HG03575 (cell line): ENCODE results near the gene EML4.
"Not testable (repeated sequence)": the region's sequence is repeated elsewhere in the genome, so short reads cannot be mapped to it uniquely, and the experiment has no call there.

Experiments used
- ATAC-seq: cut with Tn5 transposase; IDR thresholded peaks from one replicate; pipeline ENCODE4 v1.9.1; 2021; ENCODE audit not compliant: unreplicated experiment, insufficient number of reproducible peaks, low FRiP score; ENCODE audit errors: extremely low read depth

Gene EML4

DNA sequence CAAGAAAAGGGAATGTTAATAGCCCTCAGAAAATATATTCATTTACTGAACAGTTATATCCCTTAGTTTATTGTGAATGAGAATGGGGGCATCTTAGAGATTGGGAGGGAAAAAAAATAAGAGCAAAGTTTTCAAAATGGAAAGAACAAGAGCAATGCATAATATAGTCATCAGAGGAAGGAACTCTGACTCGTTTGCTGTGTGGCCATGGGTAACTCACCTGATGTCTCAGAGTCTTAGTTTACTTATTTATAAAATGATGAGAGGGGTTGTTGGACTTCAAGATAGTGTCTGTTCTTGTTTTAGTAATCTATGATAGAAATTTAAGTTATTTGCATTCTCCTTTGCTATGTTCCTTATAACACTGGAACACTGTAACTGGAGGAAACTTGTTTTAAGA lies 70.7 kb downstream of the EML4 start:
- ATAC-seq, result no peak

DNA sequence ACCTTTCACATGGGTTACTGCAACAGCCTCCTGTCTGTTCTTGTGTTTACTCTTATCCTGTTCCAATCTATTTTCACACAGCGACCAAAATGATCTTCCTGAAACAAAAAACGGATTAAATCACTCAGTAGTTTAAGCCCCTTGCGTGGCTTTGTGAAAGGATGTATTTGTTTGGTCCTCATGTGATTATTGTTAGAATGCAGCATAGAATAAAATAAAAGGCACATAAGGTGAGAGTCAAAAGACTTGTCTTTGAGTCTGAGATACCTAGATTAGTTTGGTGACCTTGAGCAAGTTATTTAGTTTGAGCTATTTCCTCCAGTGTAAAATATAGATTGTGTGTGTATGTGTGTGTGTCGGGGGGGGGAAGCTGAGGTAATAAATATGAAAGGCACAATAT lies 72.4 kb downstream of the EML4 start:
- ATAC-seq, result no peak

DNA sequence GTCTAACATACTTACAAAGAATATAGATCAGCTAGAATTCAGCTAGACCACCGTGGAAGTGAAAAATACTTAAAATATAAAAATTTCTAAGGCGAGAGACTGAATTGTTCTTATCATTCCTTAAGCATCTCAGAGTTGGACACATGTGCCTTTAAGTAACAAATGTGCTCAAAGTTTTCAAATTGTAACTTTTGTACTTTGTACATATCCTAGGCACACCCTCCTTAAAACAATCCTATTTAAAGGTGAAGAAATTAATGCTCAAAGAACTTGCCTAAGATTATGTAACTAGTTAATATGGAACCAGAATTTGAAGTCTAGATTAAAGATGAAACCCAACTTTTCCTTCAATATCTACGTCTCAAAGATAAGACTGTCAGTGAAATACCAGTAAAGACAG lies 74.1 kb downstream of the EML4 start:
- ATAC-seq, result no peak

DNA sequence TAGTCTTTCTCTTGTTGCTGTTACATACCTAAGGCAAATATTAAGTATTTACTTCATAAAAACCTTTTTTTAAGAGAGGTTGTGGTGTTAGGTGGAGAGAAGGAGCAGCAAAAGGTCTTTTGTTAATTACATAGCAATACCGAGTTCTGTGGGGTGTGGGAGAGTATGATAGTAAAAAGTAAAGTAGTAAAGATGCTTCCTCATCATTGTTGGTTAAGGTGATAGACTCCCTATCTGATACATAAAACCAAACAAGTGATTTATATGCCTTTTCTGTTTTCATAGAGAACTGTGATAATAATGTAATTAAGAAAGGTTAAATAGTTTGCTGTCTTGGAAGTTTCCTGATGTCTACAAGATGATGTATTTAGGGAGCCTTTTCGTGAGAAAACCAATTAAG lies 75.4 kb downstream of the EML4 start:
- no peak for ATAC-seq

DNA sequence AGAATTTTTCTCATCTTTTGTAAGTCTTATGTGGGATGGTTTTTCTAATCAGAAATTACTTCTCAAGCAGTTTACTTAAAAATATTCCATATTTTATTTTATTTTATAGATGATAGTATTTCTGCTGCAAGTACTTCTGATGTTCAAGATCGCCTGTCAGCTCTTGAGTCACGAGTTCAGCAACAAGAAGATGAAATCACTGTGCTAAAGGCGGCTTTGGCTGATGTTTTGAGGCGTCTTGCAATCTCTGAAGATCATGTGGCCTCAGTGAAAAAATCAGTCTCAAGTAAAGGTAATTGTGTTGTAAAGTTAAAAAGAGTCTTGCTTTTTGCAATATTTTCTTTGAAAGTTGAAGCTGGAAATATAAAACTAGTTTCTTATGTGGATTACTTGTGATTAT lies 76.2 kb downstream of the EML4 start:
- no peak for ATAC-seq

DNA sequence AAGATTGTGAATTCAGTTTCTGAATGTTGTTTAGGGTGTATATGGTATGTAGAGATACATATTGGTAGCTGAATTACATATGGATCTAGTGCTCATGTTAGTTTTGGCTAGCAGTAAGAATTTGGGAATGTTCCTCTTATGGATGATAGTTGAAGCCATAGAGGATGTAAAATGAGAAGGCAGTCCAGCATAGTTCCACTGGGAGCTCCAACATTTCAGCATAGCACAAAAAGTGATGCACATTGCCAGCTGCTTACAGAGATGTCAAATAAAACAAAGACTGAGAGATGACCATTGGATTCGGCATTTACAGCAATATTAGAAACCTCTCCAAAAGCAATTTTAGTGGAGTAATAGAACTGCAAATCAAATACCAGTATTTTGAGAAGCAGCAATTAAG lies 77.4 kb downstream of the EML4 start:
- ATAC-seq, result no peak

DNA sequence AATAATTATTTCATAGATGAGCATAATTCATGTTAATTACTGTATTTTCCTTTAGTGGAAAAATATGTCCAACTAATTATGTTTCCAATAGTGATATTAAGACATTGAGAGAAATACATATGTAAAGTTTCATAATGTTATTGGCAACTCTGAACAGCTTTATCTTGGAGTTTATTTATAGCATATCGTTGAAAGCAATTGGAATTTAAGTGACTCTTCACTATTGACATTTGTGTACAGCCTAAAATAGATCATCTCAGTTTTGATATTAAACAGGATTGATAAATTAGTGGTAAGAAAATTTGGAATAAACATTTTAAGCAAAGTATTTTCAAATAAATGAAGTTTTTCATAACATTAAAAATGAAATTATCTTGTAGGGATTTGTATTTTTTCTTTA lies 79.7 kb downstream of the EML4 start:
- no peak for ATAC-seq

DNA sequence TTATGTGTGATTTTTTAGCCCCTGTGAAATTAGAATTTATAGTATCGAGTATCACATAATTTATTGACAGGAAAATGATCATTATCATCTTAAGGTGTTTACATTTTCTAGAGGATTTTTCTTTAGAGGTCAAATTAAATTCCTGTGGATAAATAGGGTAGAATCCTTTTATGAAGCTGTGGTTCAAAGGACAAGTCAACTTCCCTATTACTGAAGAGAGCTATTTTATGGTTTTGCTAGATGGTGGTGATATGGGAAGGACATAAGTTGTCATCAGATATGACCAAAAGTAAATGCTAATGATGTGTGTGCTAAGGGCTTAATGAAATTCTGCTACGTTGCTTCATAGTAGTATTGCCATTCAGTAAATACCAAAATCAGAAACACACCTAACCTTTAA lies 80.1 kb downstream of the EML4 start:
- ATAC-seq, result no peak

DNA sequence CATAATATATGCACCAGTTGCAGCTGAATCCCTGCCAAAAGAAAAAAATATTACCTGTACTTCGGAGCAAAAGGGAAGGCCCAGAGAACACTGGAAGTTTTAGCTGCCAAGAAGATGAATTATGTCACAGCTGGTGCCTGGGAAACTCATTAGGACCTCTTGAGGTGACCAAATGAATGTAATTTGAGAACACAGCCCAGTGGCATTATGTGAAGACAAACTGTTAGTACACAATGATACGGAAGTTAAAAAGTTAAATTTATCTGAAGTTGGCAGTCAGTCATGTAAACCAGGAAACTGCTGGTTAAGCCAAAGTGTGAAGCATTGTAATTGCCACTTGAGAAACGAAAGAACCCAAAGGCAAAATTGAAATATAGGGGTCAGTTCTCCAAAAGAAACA lies 80.7 kb downstream of the EML4 start:
- ATAC-seq, result no peak

DNA sequence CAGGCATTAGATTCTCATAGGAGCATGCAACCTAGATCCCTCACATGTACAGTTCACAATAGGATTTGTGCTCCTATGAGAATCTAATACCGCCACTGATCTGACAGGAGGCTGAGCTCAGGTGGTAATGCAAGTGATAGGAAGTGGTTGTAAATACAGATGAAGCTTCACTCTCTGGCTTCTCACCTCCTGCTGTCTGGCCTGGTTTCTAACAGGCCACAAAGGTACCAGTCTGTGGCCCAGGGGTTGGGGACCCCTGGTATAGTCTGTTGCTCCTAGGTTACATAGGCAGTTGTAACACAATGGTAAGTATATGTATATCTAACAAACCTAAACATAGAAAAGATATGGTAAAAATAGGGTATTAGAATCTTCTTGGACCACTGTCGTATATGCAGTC lies 81.8 kb downstream of the EML4 start:
- no peak for ATAC-seq

DNA sequence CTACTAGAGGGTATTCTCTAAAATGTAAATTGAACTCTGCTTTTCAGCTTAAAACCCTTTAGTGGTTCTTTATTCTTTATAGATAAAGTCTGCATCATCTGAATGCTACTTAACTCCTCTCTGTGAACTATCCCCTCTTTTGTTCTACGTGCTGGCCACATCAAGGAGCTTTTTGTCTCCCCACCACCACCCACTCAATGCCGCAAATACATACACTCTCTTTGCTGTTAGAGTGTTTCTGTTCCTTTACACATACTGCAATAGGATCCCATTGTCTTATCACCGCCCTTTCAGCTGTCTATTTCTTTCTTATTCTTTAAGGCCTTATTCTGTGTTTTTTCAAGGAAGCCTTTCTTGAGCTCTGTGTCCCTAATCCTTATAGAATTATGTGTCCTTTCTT lies 83.3 kb downstream of the EML4 start:
- ATAC-seq, result no peak

DNA sequence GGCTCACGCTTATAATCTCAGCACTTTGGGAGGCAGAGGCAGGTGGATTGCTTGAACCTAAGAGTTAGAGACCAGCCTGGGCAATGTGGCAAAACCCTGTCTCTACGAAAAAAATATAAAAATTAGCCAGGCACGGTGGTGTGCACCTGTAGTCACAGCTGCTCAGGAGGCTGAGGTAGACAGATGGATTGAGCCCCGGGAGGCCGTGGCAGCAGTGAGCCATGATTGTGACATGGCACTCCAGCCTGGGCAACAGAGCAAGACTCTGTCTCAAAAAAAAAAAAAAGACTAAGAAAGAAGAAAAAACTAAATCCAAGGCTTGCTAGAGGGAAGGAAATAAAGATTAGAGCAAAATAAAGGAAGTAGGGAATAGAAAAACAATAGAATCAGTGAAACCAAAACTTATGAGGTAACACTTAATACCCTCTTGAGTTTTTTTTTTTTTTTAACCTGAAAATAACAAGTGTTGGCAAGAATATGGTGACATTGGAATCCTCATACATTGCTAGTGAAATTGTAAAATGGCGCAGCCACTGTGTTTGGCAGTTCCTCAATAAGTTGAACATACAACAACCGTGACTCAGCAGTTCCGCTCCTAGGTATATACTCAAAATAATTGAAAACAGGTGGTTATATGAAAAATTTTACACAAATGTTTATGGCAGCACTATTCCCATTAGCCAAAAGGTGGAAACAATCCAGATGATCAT lies 85.2 kb downstream of the EML4 start:
- ATAC-seq, result no peak

DNA sequence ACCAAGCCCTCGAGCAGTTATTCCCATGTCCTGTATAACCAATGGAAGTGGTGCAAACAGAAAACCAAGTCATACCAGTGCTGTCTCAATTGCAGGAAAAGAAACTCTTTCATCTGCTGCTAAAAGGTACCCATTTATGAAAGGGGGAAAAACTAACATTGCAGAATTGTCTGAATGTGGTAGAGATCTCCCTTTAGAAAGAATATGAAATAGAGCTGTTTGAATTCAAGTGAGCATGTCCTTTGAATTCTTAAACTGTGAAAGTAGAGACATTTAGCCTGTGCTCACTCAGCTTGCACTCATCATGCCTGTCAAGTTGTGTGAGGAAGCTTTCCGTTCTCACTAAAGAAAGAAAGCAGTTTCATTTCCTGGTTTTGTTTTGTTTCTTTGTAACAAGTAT lies 87.4 kb downstream of the EML4 start:
- ATAC-seq, result peak; percentile 52

DNA sequence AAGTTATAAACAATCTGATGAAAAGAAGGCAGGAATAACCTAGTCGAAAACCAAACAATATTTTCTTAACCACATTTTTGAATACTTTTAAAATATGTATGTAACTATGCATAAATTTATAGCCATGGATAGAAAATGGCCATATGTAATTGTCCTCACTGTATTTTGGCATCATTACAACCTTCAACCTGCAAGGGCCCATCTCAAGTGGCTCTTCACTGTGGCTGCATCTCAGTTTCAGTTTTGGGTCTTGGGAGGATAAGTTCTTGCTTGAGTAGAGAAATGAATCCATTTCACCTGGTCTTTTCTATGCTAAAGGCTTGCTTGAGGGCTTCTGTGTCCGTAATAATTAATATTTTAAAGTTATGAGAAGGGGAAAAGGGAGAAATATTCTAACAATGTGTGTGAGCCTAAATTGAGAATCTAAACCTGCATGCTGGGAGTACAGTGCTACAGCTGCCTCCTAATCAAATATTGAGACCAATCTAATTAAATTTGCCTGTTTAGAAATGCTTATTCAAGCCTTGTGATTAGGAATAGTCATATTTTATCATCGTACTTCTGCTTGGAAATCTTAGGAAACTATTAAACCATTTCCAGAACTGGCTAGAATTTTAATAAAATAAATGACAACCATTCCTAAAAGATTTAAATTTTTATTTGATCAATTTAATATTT lies 92.5 kb downstream of the EML4 start:
- no peak for ATAC-seq

DNA sequence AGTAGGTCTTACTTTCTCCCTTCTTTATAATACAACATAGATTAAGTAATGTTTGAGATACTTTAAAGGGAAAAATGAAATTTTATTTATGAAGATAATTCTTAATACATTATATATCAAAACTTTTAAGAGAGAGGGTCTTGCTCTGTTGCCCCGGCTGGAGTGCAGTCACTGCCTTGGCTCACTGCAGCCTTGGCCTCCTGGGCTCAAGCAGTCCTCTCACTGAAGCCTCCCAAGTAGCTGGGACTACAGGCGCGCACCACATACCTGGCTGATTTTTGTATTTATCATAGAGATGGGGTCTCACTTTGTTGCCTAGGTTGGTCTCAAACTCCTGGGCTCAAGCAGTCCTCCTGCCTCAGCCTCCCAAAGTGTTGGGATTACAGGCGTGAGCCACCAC lies 97.1 kb downstream of the EML4 start:
- no peak for ATAC-seq

DNA sequence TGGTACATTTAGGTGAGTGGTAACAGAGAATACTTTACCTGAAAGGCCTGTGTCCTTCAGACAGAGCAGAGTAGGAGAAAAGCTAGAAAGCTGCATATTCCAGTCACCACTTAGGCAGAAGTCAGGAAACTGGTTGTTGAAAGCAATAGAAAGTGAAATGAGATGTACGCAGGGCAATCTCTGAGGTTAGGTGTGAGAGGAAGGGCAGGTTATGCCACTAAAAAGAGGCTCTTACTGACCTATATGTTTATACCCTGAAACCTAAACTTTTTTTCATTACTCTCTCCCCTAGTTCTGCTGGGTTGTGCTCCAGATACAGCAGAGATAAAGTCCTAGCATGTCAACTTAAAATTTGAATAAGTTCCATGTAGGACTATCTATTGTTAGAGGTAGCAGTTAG lies 98.4 kb downstream of the EML4 start:
- ATAC-seq, result no peak

DNA sequence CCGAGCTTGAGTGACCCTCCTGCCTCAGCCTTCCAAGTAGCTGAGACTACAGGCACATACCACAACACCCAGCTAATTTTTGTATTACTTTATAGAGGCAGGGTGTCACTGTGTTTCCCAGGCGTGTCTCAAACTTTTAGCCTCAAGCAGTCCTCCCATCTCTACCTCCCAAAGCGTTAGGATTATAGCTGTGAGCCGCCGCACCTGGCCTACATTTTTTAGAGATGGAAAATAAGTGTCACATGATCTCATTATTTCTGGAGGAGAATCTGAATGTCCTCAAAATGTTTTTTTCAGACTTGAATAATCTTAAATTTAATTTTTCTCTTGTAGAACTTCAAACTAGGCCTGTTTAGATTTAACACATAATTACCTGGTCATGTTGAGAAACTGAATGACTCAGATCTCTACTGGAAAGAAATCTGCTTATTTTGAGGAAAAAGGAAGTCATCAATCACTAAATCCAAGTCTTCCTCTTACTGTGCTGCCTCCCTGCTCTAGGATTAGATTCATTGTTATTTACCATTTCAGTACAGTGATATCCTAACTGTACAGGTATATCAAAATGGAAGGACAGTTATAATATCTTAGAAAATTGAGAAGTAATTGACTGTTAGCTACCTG lies 99.5 kb downstream of the EML4 start:
- no peak for ATAC-seq

DNA sequence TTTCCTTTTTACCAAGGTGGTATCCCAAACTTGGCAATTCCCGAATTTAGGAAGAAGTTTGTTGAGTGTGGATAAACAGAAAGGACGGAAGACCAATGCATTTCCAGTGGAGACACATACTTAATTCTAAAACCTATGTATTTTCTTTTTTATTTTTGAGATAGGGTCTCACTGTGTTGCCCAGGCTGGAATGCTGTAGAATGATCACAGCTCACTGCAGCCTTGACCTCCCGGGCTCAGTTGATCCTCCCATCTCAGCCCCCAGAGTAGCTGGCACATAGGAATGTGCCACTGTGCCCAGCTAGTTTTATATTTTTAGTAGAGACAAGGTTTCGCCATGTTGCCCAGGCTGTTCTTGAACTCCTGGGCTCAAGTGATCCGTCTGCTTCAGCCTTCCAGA lies 101.6 kb downstream of the EML4 start:
- ATAC-seq, result no peak

DNA sequence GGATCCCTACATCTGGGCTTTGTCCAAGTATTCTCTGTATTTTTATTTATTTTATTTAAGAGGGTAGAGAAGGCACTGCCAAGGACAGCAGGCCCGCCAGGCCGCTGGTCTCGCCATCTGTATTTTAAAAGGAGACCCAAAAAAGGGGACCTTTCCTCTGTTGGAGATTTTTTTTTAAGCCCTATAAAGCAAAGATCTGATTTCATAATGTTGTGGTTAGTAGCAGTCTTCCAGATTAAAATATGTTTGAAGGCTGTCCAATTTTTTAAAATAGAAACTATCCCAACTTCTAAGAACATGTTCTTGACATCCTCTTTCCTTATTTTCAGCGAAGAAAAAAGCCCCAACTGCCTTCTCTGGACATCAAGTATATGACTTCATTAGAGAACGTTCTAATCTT lies 102.1 kb downstream of the EML4 start:
- ATAC-seq, result not testable (repeated sequence)

DNA sequence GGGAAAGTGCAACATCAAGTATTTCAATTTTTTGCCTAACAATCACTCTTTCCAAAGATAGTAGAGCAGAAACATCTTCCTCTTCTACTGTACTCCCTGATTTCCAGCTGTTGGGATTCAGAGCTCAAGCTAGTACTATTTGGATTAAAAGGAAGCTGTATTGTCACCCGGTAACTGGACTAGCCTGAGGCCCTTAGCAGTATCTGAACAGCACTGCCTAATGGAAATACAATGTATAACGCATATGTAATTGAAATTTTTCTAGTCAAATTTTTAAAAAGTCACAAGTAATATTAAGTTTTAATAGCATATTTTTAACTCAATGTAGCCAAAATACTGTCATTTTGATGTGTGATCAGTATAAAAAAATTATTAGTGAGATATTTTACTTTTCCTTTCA lies 105.7 kb downstream of the EML4 start:
- ATAC-seq, result no peak
